Activated CD4-positive, alpha-beta T cell treated with anti-CD3 and anti-CD28 coated beads, Interleukin-2, Interleukin-6, amounts not matched to agents 100 ng/mL and 50 ng/mL, durations not matched to agents 16 hours and 8 hours (primary cell): ENCODE results near the gene GRK3.
"Not testable (repeated sequence)": the region's sequence is repeated elsewhere in the genome, so short reads cannot be mapped to it uniquely, and the experiment has no call there.

Source experiments
- DNase-seq: peaks from one replicate; pipeline ENCODE4 v3.0.0-alpha.2; 2020

GRK3 gene

GRCh38 chr22:25702571-25703167 lies 138.2 kb downstream of the GRK3 start:
- DNase-seq: peak; percentile 84

GRCh38 chr22:25704701-25705100 lies 140.2 kb downstream of the GRK3 start:
- DNase-seq: peak; percentile 44

- DNase-seq: no peak
Observed at GRCh38 chr22:25706197-25706596, 141.7 kb downstream of the GRK3 start.

- not testable (repeated sequence) for DNase-seq
Observed at GRCh38 chr22:25708430-25708829, 144.0 kb downstream of the GRK3 start.

GRCh38 chr22:25709758-25710157 lies 145.3 kb downstream of the GRK3 start:
- DNase-seq: peak; percentile 85

- no peak for DNase-seq
Observed at GRCh38 chr22:25710501-25710900, 146.0 kb downstream of the GRK3 start.

- no peak for DNase-seq
Observed at GRCh38 chr22:25711491-25711890, 147.0 kb downstream of the GRK3 start.

- DNase-seq: no peak
Observed at GRCh38 chr22:25712661-25713400, 148.4 kb downstream of the GRK3 start.

GRCh38 chr22:25714070-25714469 lies 149.6 kb downstream of the GRK3 start:
- DNase-seq: no peak

GRCh38 chr22:25714739-25715138 lies 150.3 kb downstream of the GRK3 start:
- DNase-seq: peak; percentile 15

- no peak for DNase-seq
Observed at GRCh38 chr22:25716637-25717036, 152.2 kb downstream of the GRK3 start.

- no peak for DNase-seq
Observed at GRCh38 chr22:25718135-25718840, 153.8 kb downstream of the GRK3 start.

- DNase-seq: no peak
Observed at GRCh38 chr22:25722223-25722622, 157.7 kb downstream of the GRK3 start.

GRCh38 chr22:25722626-25723025 lies 158.2 kb downstream of the GRK3 start:
- no peak for DNase-seq

- no peak for DNase-seq
Observed at GRCh38 chr22:25726241-25726640, 161.8 kb downstream of the GRK3 start.

- no peak for DNase-seq
Observed at GRCh38 chr22:25728071-25728470, 163.6 kb downstream of the GRK3 start.

GRCh38 chr22:25729016-25729995 lies 164.8 kb downstream of the GRK3 start:
- DNase-seq: no peak

- DNase-seq: peak; percentile 49
Observed at GRCh38 chr22:25735650-25736049, 171.2 kb downstream of the GRK3 start.

- peak; percentile 92 for DNase-seq
Observed at GRCh38 chr22:25736378-25737011, 172.0 kb downstream of the GRK3 start.

- no peak for DNase-seq
Observed at GRCh38 chr22:25739659-25740344, 175.3 kb downstream of the GRK3 start.
